Nasal cavity respiratory epithelium epithelial cell of viscerocranial mucosa (primary cell): Measurements from ENCODE around the gene HOATZ. TPM values are rescaled to one million over a fixed set of nuclear protein-coding genes. Genes with fewer than 3 reads are reported as not detected.

Experiments used
- total RNA-seq: library from RNA; depleted of rRNA; stranded (reverse); fragments of >200 nt; gene quantifications from 2 replicates; pipeline ENCODE4 v1.2.3, GENCODE V29; 2014

Gene HOATZ
- not detected in 2 replicates for total RNA-seq

DNA sequence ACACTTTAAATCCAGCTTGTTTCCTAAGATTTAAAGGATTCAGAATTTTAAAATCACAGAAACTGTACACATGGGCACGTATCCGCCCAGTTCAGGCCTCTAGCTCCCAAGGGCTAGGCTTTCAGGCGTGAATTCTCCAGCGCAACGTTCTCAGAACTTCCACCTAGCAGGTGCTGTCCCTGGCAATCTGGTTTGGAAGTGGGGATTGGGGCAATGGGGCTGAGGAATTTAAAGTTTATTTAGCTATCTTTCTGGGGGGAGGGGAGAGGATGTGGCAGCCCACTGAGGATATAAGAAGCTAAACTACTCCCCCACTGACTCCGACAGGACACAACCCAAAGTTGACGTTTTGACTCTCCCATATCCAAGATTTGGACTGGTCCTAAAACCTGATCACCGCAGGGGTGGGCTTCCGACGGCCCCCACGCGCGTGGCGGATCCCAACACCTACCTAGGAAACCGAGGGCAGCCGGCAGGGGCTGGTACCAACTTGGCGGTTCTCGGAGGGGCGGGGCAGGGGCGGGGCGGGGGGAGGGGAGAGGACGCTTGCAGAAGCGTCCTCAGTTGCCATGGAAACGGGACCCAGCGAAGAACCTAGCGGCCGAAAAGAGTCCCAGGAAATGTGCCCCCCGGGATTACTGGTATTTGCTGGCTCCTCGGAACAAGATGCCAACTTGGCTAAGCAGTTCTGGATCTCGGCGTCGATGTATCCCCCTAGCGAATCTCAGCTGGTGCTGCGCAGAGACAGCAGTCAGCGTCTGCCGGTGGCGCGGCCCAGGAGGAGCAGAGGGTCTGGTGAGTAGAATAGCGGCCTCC, at the start of gene HOATZ:
Gene HOATZ, plus strand, starts transcription at position 563 of the 816 bp plus-strand sequence. Its CDS starts 7 bp downstream, at position 570.

DNA sequence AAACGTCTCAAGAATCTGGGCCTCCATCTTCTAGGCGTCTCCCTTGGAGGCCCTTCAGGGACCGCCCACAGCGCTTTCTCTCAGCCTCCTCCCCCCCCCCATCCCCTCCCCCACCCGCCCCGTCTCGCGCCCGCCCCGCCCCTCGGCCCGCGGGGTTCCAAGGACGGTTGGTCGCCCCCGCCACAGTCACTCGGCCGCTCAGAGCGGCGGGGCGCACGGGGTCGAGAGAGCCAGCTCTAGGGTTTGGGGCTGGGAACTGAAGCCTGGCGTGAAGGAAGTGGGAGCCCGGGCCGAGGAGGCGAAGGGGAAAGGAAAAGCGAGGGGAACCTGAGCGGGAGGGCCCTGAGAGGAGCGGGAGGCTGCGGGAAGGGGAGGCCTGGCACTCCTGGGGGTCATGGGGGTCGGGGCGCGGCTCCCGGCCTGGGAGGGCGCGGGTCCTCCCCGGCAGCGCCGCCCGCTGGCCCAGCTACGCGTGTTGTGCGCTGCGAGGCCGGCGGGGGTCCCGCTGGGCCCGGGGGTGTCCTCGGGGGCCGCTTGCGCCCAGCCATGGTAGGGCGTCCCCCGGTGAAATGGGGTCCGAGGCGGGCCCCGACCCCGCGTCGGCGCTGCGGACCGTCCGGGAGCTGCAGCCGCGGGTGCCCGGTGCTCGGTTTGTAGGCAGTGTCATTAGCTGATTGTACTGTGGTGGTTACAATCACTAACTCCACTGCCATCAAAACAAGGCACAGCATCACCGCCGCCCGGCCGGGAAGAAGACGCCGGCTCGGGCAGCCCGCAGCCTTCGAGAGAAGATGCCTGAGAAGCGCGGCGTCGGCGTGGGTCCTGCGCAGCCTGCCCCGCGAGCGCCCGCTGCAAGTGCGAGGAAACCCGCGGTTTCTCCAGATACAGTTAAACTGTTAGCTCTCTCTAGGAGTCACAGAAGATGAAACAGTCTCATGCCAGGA, 2.0 kb upstream of the HOATZ start, which contains the start of gene BTG4:
Gene BTG4, minus strand, starts transcription at position 91 of the 944 bp plus-strand sequence. CDS start 13,610 bp downstream, outside the sequence.

DNA sequence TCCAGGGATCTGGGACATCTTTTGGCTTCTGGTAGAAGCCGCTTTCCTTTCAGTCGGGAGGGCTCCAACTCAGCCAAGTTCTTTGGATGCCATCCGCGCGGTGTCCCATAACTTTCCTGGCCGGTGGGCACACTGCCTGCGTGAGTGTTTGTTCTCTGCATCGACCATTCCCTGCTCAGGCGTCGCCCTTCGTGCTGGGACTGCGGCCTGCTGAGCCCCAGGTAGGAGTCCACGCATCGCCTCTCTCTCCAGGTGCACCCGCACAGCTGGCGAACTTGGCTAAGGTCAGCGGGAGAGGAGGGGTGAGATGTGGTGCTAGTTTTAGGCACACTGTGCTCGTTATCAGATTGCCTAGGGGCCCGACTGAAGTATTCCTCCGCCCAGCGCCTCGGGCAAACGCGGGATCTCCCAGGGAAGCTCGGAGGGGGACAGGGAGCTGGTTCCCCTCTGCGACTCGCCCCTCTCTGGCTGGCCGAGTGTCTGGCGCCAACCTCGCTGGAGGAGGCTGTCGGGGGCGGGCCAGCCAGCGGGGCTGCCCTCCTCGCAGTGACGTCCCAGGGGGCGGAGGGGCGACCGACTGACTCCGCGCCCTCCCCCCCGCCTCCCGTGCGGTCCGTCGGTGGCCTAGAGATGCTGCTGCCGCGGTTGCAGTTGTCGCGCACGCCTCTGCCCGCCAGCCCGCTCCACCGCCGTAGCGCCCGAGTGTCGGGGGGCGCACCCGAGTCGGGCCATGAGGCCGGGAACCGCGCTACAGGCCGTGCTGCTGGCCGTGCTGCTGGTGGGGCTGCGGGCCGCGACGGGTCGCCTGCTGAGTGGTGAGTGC, 25.7 kb downstream of the HOATZ start, which contains the start of gene LAYN:
Gene LAYN, plus strand, starts transcription at position 607 of the 823 bp plus-strand sequence. Its CDS starts 124 bp downstream, at position 731.

Other genes starting within 250 kb of the HOATZ start
- gene POU2AF3, start 216.2 kb upstream of the HOATZ start, total RNA-seq = 0.36 TPM in 1 of 2 replicates, not detected in the other
- gene POU2AF1, start 135.5 kb upstream of the HOATZ start, total RNA-seq = 0.21 TPM in 1 of 2 replicates, not detected in the other
- 0.34 and 0.43 TPM in 2 replicates for gene BTG4, start 2.4 kb upstream of the HOATZ start, total RNA-seq
- gene LAYN, start 25.9 kb downstream of the HOATZ start, total RNA-seq = 7.2 and 61.6 TPM in 2 replicates
- 5.8 and 9.8 TPM in 2 replicates for gene SIK2, start 87.7 kb downstream of the HOATZ start, total RNA-seq